NCI-H1694 treated with DMSO at 0.1 percent for 48 hours (cell line): ENCODE measurements around the gene WNT1.

ENCODE experiments used
- DNase-seq: peaks from one replicate; lab custom pipeline; 2025; lab: John Stamatoyannopoulos, UW

Gene WNT1

DNA sequence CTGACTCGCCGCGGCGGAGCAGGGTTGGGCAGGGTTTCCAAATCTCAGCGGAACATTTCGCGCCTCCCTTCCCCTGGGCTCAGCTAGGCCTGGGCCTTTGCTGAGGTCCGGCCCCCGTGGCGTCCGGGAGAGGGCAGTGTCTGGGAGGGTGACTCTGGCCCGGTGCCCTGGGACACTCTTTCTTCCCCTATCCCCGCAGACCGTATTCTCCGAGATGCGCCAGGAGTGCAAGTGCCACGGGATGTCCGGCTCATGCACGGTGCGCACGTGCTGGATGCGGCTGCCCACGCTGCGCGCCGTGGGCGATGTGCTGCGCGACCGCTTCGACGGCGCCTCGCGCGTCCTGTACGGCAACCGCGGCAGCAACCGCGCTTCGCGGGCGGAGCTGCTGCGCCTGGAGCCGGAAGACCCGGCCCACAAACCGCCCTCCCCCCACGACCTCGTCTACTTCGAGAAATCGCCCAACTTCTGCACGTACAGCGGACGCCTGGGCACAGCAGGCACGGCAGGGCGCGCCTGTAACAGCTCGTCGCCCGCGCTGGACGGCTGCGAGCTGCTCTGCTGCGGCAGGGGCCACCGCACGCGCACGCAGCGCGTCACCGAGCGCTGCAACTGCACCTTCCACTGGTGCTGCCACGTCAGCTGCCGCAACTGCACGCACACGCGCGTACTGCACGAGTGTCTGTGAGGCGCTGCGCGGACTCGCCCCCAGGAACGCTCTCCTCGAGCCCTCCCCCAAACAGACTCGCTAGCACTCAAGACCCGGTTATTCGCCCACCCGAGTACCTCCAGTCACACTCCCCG is 3.0 kb downstream of the WNT1 start:
- DNase-seq = no peak

DNA sequence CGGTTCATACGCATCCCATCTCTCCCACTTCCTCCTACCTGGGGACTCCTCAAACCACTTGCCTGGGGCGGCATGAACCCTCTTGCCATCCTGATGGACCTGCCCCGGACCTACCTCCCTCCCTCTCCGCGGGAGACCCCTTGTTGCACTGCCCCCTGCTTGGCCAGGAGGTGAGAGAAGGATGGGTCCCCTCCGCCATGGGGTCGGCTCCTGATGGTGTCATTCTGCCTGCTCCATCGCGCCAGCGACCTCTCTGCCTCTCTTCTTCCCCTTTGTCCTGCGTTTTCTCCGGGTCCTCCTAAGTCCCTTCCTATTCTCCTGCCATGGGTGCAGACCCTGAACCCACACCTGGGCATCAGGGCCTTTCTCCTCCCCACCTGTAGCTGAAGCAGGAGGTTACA is 3.6 kb downstream of the WNT1 start:
- no peak for DNase-seq

DNA sequence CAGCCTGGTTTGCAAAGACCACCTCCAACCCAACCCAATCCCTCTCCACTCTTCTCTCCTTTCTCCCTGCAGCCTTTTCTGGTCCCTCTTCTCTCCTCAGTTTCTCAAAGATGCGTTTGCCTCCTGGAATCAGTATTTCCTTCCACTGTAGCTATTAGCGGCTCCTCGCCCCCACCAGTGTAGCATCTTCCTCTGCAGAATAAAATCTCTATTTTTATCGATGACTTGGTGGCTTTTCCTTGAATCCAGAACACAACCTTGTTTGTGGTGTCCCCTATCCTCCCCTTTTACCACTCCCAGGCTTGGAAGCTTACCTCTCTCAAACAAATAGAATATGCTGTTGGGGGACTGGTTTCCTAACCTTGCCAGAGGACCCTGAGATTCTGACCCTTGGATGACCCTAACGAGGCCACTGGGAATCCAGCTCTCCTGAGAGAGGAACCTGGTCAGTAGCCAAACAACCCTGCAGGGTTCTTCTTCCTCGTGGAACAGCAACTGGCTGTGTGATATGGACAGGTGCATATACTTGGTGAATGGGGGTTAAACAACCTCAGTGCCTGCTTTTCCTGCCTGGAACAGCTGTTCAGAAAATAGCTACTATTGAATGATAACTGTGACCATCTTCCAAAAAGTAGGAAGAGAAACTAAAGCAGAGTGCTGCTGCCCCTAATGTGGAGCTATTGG is 4.4 kb downstream of the WNT1 start:
- DNase-seq = no peak

DNA sequence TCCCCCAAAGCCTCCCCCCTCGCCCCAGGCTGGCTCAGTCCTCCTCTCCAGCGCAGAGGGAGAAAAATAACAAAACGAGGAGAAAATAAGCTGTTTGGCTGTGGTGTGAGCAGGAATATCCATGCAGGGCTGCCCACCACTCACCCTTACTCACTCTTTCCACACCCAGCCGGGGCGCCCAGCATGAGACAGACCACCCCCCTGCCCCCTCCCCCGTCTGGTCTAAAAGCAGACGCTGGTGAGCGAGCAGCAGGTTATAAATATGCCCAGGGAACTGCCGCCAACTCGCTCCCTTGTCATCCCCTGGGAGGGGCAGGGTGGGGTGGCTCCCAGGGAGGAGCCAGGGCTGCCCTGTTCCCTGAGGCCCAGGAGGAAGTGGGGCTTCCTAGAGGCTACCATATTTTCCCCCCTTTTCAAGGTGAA is 7.4 kb downstream of the WNT1 start:
- no peak for DNase-seq

DNA sequence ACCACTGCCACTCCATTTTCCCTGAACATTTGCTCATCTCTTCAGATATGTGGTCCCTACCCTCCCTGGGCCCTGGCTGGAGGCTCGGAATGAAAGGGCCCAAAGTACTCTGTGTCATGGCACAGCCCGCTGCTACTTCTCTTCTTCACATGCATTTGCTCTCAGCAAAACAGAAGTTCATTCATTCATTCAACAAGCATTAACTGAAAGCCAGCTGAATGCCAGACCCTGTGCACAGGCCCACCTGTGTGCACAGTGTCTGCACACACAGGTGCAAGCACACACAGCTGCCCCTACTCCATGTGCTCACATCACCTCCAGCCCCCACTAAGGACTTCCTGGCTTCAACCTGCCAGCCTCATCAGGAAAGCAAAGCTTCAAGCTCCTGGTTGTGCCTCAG is 7.8 kb downstream of the WNT1 start:
- no peak for DNase-seq

DNA sequence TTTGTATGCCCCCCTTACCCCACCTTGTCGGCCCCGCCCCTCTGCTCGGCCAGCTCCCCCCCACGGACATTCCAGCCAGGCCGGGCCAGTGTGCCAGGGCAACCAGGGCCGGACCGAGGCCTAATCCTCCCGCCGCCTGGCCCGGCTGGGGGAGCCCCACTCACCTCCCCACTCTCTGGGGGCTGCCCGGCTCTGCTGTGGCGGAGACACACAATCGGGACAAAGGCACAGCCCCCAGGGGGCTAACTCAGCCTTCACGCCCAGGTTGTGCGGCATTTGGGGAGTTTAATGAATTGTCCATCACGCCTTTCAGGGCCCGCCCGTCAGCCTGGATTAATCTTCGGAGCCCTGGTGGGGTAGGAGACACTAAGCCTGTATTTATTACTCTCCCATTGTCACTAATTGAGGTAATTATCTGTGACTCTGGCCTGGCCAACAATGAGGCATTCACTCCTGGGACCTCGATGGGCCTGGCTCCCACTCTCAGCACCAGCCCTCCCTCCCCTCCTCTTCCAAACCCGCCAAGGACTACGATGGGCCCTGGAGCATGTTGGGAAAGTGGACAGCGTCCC is 8.7 kb downstream of the WNT1 start:
- no peak for DNase-seq

DNA sequence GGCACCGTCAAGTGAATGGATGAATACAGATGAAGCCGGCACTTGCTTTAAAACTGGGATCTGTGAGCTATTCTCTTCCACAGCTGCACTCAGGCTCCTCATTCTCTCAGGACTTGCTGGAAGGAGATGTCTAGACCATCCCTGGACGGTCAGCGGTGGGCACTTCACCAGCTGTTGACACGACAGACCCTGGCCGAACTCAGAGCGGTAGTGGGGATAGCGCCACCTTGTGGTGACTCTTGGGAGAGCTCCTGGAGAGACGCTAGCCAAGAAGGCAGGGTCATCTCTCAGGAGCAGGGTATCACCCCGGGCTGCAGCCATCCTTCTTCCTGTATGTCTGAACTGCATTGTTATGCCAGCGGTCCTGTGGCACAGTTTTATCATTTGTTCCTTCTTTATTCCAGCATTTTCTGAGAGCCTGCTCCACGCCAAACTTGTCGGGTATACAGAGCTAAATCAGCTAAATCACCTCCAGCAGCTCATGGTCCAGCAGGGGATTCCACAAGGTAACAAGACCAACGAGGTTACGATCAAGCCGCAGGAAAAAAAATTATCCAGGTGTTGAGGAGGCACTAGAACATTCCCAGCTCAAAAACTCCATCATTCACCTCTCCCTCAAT is 10.0 kb downstream of the WNT1 start:
- DNase-seq = no peak

DNA sequence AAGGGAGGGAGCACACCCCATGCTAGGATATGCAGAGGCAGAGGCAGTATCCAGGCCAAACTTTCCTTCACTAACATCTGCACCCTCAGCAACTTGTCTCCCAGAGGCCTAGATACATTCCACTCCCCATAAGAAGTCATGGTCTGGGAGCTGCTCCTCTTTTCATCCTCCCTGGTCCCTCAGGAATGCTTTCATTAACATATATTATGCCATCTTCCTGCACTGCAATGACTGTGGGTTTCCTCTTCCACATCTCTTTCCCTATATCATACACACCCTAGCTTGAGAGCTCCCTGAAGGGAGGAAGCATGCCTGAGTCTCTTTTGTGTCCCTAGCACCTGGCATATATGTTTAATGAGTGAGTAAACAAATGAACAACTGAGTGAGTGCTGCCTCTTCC is 12.4 kb downstream of the WNT1 start:
- DNase-seq = no peak

DNA sequence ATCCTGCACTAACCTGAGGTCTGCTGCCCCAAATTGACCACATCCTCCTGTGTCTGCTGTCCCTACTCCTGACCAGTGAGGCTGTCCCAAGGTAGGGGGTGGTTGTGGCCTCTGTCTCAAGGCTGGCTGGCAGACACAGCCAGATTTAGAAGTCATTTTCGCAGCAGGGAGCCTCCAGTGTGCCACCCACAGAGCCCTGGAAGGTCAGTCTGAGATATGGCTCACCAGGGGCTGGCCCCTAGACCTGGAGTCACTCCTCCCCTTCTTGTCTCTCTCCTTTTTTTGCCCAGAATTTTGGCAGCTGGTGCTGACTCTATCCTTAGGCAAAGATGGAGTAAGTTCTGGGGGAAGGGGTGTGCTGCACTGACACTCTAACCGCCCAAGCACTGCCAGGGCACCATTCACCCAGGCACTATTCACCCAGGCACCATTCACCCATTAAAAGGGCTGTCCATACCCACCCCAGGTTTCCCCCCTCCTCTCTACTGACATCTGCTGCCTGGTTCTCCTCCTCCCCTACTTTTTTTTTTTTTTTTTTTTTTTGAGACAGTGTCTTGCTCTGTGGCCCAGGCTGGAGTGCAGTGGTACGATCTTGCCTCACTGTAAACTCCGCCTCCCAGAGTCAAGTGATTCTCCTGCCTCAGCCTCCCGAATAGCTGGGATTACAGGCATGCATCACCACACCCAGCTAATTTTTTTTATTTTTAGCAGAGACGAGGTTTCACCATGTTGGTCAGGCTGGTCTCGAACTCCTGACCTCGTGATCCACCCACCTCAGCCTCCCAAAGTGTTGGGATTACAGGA is 13.3 kb downstream of the WNT1 start:
- DNase-seq = no peak

DNA sequence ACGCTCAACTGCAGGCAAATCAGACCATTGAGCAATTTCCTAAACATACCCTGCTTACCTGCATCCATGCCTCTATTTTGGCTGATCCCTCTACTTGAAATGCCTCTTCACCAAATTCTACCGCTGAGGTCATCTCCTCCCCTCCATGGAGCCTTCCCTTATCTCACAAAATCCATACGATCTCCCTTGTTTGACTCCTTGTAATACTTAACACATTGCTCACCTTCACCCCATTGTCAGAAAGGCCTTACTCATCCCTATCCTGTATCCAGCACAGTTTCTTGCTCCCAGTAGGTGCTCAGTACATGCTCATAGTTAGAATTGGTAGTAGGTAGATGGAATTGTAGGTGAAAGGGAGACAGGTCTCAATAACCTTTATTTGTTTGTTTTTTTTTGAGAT is 15.7 kb downstream of the WNT1 start:
- no peak for DNase-seq

DNA sequence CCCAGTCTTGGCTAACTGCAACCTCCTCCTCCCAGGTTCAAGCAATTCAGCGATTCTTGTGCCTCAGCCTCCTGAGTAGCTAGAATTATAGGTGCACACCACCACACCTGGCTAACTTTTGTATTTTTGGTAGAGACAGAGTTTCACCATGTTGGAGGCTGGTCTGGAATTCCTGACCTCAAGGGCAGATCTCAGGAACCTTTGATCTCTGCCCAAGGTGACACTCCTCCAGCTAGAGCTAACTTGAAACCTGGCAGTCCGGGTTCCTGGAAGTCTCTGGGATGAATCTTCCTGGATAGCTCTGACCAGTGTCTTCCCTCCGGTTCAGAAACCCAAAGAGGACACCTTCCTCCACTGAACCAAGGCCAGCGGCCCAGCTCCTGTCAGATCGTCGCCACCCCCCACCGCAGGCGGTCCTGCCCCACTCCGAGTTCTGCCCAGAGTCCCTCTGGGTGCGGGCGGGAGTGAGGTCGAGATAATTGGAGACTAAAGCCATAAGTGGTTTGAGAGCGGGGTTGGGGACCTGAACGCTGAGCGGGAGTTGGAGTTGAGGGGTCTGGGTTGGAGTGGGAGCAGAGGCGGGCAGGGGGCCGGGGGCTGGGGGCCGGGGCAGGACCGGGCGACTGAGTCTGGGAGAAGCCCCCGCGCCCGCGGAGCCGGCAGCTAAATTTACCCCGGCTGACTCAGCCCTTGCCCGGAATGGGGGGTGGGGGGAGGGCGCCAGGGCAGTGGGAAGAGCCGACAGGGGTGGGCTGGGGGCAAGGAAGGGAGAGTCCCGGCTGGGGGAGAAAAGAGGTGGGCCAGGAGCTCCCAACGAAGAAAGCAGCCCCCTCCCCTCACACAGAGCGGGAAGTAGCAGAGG is 16.3 kb downstream of the WNT1 start:
- DNase-seq = no peak

DNA sequence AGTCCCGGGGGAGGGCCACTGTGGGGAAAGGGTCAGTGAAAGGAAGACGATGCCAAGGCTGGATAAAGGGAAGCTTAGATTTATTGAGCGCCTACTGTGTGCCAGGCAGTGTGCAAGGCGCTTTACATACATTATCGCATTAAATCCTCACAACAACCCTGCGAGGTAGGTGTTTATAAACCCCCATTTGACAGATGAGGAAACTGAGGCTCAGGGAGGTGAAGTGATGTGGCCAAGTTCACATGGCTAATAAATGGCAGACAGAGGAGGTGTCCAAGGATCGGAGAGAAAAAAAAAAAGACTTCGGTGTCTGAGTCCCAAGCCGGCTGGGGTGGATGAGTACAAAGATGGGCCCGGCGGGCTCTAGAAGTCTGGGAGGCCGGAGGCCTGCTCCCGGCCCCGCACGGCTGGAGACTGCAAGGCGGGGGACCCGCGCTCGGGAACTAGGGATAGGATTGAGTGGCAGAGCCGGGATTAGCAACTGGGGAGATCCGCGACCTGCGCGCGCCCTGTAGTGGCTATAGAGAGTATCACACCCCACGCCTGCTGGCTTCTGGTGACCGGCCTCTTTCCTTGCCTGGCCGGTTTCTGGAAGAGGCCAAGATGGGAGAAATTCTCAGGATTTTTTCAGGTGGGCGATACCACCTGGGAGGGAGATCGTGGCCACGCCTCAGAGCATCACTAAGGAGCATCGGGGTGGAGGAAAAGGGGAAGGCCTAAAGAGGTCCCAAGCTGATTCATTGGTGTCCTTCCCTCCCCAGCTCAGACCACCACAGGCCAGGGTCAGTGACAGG is 17.2 kb downstream of the WNT1 start:
- peak; percentile 65 for DNase-seq

DNA sequence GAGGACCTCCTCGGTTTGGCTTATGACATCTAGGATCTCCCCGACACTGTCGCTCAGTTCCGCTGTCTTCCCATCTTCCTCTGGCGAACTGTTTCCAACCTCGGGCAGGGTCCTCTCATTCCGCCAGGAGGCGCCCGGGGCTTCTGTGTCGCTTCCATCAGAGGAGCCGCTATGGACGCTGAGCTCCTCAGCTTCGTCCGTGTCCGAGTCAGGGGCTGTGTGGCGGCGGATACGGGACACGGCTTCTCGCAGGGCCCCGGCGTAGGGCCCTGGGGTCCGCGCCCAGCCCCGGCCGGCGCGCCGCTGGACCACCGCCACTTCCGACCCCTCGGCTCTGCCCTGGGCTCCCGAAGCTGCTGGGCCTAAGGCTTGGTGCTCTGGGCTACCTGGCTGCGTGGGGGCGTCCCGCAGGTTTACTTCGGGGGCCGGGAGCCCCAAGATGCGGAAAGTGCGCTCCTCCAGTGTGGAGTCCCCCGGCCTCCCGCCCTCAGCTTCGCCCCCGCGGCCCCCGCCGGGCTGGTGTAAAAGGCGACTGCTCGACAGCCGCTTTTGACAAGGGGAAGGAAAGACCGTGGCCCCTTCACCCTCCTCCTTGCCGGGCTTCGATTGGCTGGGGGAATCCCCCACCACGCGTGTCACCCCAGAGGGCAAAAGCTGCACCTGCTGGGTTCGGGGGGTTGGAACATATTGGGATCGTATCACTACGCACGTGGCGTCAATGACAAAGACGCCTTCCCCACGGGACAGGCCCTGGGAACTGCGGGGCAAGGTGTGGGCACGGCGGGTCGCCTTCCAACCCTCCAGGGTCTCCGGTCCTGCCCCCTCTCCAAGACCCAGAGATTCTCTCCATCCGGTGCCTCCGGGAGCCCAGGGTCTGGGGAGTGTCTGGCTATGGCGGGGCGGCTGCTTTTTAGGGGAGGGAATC is 18.9 kb downstream of the WNT1 start:
- DNase-seq = peak; percentile 46

DNA sequence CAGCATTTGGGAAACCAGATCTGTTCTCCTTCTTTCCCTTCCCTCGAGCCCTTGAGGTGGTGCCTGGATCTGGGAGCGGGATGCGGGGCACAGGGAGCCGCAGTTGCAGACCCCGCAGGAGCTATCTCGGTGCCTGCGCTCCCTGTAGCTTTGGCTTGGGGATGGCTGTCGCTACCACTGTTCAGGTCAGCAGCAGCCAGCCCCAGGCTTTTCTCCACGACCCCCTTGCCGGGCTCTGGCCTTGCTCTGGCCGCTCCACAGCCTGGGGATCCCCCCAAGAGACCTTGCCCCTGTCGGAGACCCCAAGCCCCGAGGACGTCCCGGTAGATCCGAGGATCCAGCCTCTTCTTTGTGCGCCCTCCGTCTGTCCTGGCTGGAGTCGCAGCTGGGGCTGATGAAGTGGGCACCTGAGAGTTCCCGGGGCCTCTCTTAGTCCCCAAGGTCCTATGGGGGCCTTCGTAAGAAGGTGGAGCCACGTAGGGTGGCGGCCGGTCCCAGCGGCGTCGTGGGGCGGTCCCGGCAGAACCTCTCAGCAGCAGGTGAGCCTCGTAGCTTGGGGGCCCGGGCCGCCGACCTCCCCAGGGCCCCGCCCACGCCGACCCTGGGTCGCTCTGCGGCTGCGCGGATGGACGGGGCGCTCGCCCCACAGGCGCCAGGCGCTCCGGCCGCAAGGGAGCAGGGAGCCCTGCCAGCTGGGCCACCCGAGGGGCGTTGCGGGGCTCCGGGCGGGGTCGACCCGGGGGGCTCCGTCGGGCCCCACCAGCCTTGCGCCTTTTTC is 19.8 kb downstream of the WNT1 start:
- no peak for DNase-seq

DNA sequence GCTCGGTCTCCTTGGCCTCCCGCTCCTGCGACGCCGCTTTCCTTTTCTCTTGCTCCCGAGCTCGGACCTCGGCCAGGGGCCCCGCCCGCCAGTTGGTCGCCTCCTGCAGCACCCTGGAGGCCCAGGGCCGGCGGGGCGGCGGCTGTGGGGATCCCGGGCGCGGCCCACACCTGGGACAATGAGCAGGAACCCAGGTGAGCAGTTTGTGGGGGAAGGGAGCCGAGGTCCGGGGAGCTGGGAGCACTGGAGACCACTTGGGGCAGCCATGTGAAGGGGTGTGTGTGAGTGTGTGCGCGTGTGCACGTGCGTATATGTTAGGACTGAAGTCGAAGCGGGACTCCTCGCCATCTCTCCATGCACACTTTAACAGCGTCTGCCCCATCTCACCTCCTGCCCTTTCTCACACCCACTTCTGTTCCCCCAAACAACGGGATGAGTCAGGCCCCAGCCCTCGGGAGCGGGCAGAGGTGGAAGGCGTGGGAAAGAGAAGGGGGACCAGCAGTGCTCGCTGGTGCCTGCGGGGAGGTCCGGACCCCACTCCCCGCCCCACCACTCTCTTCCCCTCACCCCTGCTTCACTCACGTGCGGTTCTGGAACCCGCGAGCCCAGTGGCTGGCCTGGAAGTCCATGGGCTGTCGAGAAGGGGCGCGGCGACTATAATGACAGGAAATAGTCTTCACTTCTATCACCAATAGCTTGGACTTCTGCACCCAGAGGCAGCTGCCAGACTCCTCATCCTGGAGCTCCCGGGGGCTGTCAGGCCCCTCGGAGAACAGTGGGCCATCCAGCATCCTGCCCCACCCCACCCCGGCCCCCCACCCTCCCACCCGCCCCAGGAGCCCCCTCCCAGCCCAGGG is 20.6 kb downstream of the WNT1 start:
- DNase-seq = no peak

DNA sequence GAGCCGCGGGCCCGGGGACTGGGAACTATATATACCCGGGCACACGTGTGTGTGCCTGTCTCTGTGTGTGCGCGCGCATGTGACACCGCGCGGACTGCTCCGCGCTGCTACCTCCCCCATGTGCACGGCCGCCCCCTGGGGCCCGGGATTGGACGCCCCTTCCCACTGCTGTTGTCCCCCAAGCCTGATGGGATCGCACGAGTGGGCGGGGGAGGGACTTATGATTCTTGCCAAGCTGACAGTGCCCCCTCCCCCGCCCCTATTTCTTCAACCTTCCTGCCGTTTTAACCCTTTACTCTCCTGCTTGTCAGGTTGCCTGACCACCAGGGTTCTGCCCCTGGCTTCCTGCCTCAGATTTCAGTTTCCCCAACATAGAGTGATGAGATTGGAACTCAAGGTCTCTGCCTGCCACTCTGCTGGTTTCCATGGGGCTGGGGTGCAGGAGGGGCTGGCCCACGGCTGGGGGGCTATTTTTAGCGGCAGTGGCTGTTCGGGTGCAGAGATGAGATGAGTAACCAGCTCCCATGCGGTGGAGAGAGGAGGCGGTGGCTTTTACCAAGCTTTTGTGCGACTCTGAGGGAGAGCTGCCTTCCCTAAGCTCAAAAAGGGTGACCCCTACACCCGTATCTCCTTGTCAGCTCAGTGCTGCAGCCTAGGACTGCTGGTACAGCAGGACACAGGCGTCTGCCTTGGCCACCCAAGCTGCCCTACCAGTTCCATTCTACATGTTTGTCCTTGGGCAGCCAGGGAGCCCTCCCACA is 21.4 kb downstream of the WNT1 start, which contains the start of gene DDN:
TSS of gene DDN (minus strand) at position 5 of the 761 bp plus-strand sequence. CDS start 88 bp downstream, outside the sequence.
- DNase-seq = peak; percentile 64
